Measurements from ENCODE around the gene IRX3.

Gene IRX3

GRCh38 chr16:54287131-54288029 lies 793 bp upstream of the IRX3 start:
- no peak for DNase-seq (ENCODE audit: low read depth)
- H3K4me3 ChIP-seq (ENCODE audit: low read depth, low read length): peak overlapping the region; percentile 64
- TF ChIP-seq MYC (IDR thresholded peaks at IDR 0.05; ENCODE audit: low read depth, low read length) (no peak), CTCF (IDR thresholded peaks at IDR 0.05; ENCODE audit: low read depth, low read length) (no peak), POLR2A (IDR thresholded peaks at IDR 0.05; ENCODE audit: extremely low read depth, insufficient read length) (no peak), MAX (IDR thresholded peaks at IDR 0.05; ENCODE audit: low read depth, low read length) (no peak)

GRCh38 chr16:54286090-54286365 lies 559 bp downstream of the IRX3 start:
- H3K4me3 ChIP-seq (ENCODE audit: low read depth, low read length): peak overlapping the region; percentile 90
- no peak for DNase-seq (ENCODE audit: low read depth)
- no peak for TF ChIP-seq MAX (IDR thresholded peaks at IDR 0.05; ENCODE audit: low read depth, low read length)
- no peak for TF ChIP-seq POLR2A (IDR thresholded peaks at IDR 0.05; ENCODE audit: extremely low read depth, insufficient read length)
- no peak for TF ChIP-seq MYC (IDR thresholded peaks at IDR 0.05; ENCODE audit: low read depth, low read length)
- TF ChIP-seq CTCF (IDR thresholded peaks at IDR 0.05; ENCODE audit: low read depth, low read length): no peak

- peak overlapping the region; percentile 90 for H3K4me3 ChIP-seq (ENCODE audit: low read depth, low read length)
- TF ChIP-seq POLR2A (IDR thresholded peaks at IDR 0.05; ENCODE audit: extremely low read depth, insufficient read length): peak; percentile 25
- no peak for TF ChIP-seq CTCF (IDR thresholded peaks at IDR 0.05; ENCODE audit: low read depth, low read length)
- TF ChIP-seq MYC (IDR thresholded peaks at IDR 0.05; ENCODE audit: low read depth, low read length): peak; percentile 64
- peak; percentile 55 for TF ChIP-seq MAX (IDR thresholded peaks at IDR 0.05; ENCODE audit: low read depth, low read length)
- peak; percentile 87 for DNase-seq (ENCODE audit: low read depth)
Measured at GRCh38 chr16:54285414-54286089, 1.0 kb downstream of the IRX3 start.

- DNase-seq (ENCODE audit: low read depth): peak; percentile 80
- peak overlapping the region; percentile 90 for H3K4me3 ChIP-seq (ENCODE audit: low read depth, low read length)
- TF ChIP-seq MAX (IDR thresholded peaks at IDR 0.05; ENCODE audit: low read depth, low read length) (no peak), MYC (IDR thresholded peaks at IDR 0.05; ENCODE audit: low read depth, low read length) (no peak), CTCF (IDR thresholded peaks at IDR 0.05; ENCODE audit: low read depth, low read length) (no peak), POLR2A (IDR thresholded peaks at IDR 0.05; ENCODE audit: extremely low read depth, insufficient read length) (no peak)
Measured at GRCh38 chr16:54284931-54285413, 1.6 kb downstream of the IRX3 start.

GRCh38 chr16:54284319-54284930 lies 2.2 kb downstream of the IRX3 start:
- peak; percentile 80 for DNase-seq (ENCODE audit: low read depth)
- TF ChIP-seq MYC (IDR thresholded peaks at IDR 0.05; ENCODE audit: low read depth, low read length) (no peak), POLR2A (IDR thresholded peaks at IDR 0.05; ENCODE audit: extremely low read depth, insufficient read length) (no peak), CTCF (IDR thresholded peaks at IDR 0.05; ENCODE audit: low read depth, low read length) (no peak), MAX (IDR thresholded peaks at IDR 0.05; ENCODE audit: low read depth, low read length) (no peak)
- peak overlapping the region; percentile 90 for H3K4me3 ChIP-seq (ENCODE audit: low read depth, low read length)
